ENCODE results near the gene WDR37.

WDR37 gene

DNA sequence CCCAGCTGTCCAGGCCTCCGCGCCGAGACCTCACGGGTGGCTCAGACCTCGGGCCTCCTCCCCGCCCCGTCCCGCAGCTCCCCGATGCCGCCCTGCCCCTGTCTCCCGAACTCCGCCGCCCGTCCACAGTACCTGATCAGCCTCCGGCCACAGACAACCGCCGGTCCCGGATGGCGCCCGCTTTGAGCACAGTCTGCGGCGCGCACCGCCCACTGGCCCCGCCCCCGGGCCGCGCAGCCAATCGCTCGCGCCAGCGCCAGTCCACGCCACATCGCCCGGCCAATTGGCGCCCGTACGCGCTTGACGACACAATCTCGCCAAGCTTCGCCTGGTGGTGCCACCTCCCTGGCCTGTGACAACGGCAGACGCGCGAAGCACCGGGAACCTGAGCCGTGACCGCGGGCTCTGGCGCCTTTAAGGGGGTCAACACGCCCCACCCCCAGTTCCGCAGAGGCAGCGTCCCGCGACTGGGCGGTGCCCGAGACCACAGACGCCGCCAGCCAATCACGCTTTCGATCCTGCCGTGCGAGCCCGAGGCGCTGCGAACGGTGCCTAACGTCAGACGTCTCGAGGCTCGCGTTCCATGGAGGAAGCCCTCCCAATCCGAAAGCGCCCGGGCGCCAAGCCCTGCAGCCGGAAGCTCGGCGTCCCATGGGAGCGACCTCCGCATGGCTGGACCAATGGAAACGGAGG is 7.3 kb upstream of the WDR37 start, which contains the start of gene IDI1 (continued):
- no peak for TF ChIP-seq ZNF664 (tag by site-specific recombination; IDR thresholded peaks at IDR 0.05)
- no peak for TF ChIP-seq ZNF174 (tag by site-specific recombination; IDR thresholded peaks at IDR 0.05)
- TF ChIP-seq ZNF560 (tag by site-specific recombination; IDR thresholded peaks at IDR 0.05; ENCODE audit: borderline replicate concordance): no peak
- TF ChIP-seq, protein P1, sequence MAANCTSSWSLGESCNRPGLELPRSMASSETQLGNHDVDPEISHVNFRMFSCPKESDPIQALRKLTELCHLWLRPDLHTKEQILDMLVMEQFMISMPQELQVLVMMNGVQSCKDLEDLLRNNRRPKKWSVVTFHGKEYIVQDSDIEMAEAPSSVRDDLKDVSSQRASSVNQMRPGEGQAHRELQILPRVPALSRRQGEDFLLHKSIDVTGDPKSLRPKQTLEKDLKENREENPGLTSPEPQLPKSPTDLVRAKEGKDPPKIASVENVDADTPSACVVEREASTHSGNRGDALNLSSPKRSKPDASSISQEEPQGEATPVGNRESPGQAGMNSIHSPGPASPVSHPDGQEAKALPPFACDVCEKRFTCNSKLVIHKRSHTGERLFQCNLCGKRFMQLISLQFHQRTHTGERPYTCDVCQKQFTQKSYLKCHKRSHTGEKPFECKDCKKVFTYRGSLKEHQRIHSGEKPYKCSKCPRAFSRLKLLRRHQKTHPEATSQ (tag by site-specific recombination; IDR thresholded peaks at IDR 0.05): peak; percentile 66; the same call in 1 of the 2 replicates
- peak; percentile 54; the same call in 1 of the 2 replicates for TF ChIP-seq ZNF10 (tag by site-specific recombination; IDR thresholded peaks at IDR 0.05)
- TF ChIP-seq ZNF146 (tag by site-specific recombination; IDR thresholded peaks at IDR 0.05): no peak
- TF ChIP-seq SP3 (tag by site-specific recombination; IDR thresholded peaks at IDR 0.05): peak; percentile 89
- no peak for TF ChIP-seq ZNF626 (tag by site-specific recombination; IDR thresholded peaks at IDR 0.05)
- no peak for TF ChIP-seq YY2 (tag by site-specific recombination; IDR thresholded peaks at IDR 0.05)
- TF ChIP-seq KLF10 (tag by site-specific recombination; IDR thresholded peaks at IDR 0.05): peak; percentile 93
- peak; percentile 42; the same call in 1 of the 2 replicates for TF ChIP-seq ZNF76 (tag by site-specific recombination; IDR thresholded peaks at IDR 0.05; ENCODE audit: borderline replicate concordance, low read depth)
- no peak for TF ChIP-seq ZNF571 (tag by site-specific recombination; IDR thresholded peaks at IDR 0.05)
- peak; percentile 56 for TF ChIP-seq ZNF341 (tag by site-specific recombination; IDR thresholded peaks at IDR 0.05; ENCODE audit: low read depth)
- no peak for TF ChIP-seq TRIM28 (IDR thresholded peaks at IDR 0.05; ENCODE audit: borderline replicate concordance, low read length)
- peak; percentile 84 for TF ChIP-seq ZSCAN30 (tag by site-specific recombination; IDR thresholded peaks at IDR 0.05)
- TF ChIP-seq OSR2 (tag by site-specific recombination; IDR thresholded peaks at IDR 0.05): no peak
- TF ChIP-seq GLIS2 (tag by site-specific recombination; IDR thresholded peaks at IDR 0.05): peak; percentile 96
- TF ChIP-seq ZNF175 (tag by site-specific recombination; IDR thresholded peaks at IDR 0.05): no peak
- no peak for TF ChIP-seq ZNF677 (tag by site-specific recombination; IDR thresholded peaks at IDR 0.05)
- no peak for TF ChIP-seq HOXC10 (CRISPR knock-in tag; IDR thresholded peaks at IDR 0.05)
- TF ChIP-seq, protein P2, sequence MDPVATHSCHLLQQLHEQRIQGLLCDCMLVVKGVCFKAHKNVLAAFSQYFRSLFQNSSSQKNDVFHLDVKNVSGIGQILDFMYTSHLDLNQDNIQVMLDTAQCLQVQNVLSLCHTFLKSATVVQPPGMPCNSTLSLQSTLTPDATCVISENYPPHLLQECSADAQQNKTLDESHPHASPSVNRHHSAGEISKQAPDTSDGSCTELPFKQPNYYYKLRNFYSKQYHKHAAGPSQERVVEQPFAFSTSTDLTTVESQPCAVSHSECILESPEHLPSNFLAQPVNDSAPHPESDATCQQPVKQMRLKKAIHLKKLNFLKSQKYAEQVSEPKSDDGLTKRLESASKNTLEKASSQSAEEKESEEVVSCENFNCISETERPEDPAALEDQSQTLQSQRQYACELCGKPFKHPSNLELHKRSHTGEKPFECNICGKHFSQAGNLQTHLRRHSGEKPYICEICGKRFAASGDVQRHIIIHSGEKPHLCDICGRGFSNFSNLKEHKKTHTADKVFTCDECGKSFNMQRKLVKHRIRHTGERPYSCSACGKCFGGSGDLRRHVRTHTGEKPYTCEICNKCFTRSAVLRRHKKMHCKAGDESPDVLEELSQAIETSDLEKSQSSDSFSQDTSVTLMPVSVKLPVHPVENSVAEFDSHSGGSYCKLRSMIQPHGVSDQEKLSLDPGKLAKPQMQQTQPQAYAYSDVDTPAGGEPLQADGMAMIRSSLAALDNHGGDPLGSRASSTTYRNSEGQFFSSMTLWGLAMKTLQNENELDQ (tag by site-specific recombination; IDR thresholded peaks at IDR 0.05; ENCODE audit: low read depth): no peak
- peak; percentile 81; the same call in 1 of the 2 replicates for TF ChIP-seq ZBTB7A (tag by site-specific recombination; IDR thresholded peaks at IDR 0.05; ENCODE audit: low read depth)
- TF ChIP-seq, protein P3, sequence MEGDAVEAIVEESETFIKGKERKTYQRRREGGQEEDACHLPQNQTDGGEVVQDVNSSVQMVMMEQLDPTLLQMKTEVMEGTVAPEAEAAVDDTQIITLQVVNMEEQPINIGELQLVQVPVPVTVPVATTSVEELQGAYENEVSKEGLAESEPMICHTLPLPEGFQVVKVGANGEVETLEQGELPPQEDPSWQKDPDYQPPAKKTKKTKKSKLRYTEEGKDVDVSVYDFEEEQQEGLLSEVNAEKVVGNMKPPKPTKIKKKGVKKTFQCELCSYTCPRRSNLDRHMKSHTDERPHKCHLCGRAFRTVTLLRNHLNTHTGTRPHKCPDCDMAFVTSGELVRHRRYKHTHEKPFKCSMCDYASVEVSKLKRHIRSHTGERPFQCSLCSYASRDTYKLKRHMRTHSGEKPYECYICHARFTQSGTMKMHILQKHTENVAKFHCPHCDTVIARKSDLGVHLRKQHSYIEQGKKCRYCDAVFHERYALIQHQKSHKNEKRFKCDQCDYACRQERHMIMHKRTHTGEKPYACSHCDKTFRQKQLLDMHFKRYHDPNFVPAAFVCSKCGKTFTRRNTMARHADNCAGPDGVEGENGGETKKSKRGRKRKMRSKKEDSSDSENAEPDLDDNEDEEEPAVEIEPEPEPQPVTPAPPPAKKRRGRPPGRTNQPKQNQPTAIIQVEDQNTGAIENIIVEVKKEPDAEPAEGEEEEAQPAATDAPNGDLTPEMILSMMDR (tag by site-specific recombination; IDR thresholded peaks at IDR 0.05): no peak
- no peak for TF ChIP-seq REPIN1 (tag by site-specific recombination; IDR thresholded peaks at IDR 0.05; ENCODE audit: low read depth)
- TF ChIP-seq ZNF791 (tag by site-specific recombination; IDR thresholded peaks at IDR 0.05): no peak
- TF ChIP-seq ZNF558 (tag by site-specific recombination; IDR thresholded peaks at IDR 0.05): no peak
- TF ChIP-seq EGR2 (tag by site-specific recombination; IDR thresholded peaks at IDR 0.05; ENCODE audit: low read depth): peak; percentile 40
- TF ChIP-seq, protein P4, sequence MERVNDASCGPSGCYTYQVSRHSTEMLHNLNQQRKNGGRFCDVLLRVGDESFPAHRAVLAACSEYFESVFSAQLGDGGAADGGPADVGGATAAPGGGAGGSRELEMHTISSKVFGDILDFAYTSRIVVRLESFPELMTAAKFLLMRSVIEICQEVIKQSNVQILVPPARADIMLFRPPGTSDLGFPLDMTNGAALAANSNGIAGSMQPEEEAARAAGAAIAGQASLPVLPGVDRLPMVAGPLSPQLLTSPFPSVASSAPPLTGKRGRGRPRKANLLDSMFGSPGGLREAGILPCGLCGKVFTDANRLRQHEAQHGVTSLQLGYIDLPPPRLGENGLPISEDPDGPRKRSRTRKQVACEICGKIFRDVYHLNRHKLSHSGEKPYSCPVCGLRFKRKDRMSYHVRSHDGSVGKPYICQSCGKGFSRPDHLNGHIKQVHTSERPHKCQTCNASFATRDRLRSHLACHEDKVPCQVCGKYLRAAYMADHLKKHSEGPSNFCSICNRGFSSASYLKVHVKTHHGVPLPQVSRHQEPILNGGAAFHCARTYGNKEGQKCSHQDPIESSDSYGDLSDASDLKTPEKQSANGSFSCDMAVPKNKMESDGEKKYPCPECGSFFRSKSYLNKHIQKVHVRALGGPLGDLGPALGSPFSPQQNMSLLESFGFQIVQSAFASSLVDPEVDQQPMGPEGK (tag by site-specific recombination; IDR thresholded peaks at IDR 0.05): peak; percentile 94
- TF ChIP-seq ZNF473 (tag by site-specific recombination; IDR thresholded peaks at IDR 0.05): no peak
- TF ChIP-seq, protein P5, sequence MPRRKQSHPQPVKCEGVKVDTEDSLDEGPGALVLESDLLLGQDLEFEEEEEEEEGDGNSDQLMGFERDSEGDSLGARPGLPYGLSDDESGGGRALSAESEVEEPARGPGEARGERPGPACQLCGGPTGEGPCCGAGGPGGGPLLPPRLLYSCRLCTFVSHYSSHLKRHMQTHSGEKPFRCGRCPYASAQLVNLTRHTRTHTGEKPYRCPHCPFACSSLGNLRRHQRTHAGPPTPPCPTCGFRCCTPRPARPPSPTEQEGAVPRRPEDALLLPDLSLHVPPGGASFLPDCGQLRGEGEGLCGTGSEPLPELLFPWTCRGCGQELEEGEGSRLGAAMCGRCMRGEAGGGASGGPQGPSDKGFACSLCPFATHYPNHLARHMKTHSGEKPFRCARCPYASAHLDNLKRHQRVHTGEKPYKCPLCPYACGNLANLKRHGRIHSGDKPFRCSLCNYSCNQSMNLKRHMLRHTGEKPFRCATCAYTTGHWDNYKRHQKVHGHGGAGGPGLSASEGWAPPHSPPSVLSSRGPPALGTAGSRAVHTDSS (tag by site-specific recombination; IDR thresholded peaks at IDR 0.05): no peak

Data from HEK293 (cell line).